ENCODE data around the gene DEFB114.

- TF ChIP-seq CTCF (IDR thresholded peaks at IDR 0.05) = no peak
- TF ChIP-seq POLR2A (IDR thresholded peaks at IDR 0.05) = no peak
- TF ChIP-seq EP300 (IDR thresholded peaks at IDR 0.05) = no peak
- no peak for TF ChIP-seq POLR2AphosphoS5 (IDR thresholded peaks at IDR 0.05)
These were observed 40.1 kb downstream of the DEFB114 start for GRCh38 chr6:49923826-49924225.

Measured in gastroesophageal sphincter (tissue), 3 donors.